Calu3 (cell line): Measurements from ENCODE around the gene FAM210A. TPM values are rescaled to one million over a fixed set of nuclear protein-coding genes. Genes with fewer than 3 reads are reported as not detected.

Experiments
- Bru-seq: library from RNA; stranded (reverse); fragments of 400-500 nt; gene quantifications from one replicate; lab custom pipeline; 2021; lab: Mats Ljungman, UMichigan
- BruChase-seq, 2 experiments: library from RNA; stranded (reverse); fragments of 400-500 nt; gene quantifications; one replicate each; lab custom pipeline; 2021; lab: Mats Ljungman, UMichigan
- BruUV-seq: library from RNA; stranded (reverse); fragments of 400-500 nt; replicated peaks from 2 replicates; lab custom pipeline; 2021; lab: Mats Ljungman, UMichigan
- CTCF ChIA-PET: fragments of 300-600 bp; sonication (Branson Sonifier 250); formaldehyde crosslinking; loops from one replicate; lab custom pipeline; 2022; ENCODE audit warnings: antibody characterized with exemption; lab: Charles Lee
- DNase-seq: peaks from one replicate; pipeline ENCODE4 v3.0.0; 2022
- H3K27ac Mint-ChIP-seq: one replicate; pipeline ENCODE4 v1.8.0; 2022; ENCODE audit warnings: mixed read lengths; ENCODE audit not compliant: unreplicated experiment
- H3K27me3 Mint-ChIP-seq: one replicate; pipeline ENCODE4 v1.8.0; 2022; ENCODE audit warnings: mixed read lengths; ENCODE audit not compliant: unreplicated experiment
- H3K36me3 Mint-ChIP-seq: one replicate; pipeline ENCODE4 v1.8.0; 2022; ENCODE audit warnings: mild to moderate bottlenecking, moderate library complexity, mixed read lengths; ENCODE audit not compliant: insufficient read depth, unreplicated experiment
- H3K4me1 Mint-ChIP-seq: one replicate; pipeline ENCODE4 v1.8.0; 2022; ENCODE audit warnings: mild to moderate bottlenecking, low read depth, mixed read lengths; ENCODE audit not compliant: unreplicated experiment
- H3K4me3 Mint-ChIP-seq: one replicate; pipeline ENCODE4 v1.8.0; 2022; ENCODE audit warnings: mild to moderate bottlenecking, low read depth, moderate library complexity, mixed read lengths; ENCODE audit not compliant: unreplicated experiment
- H3K9me3 Mint-ChIP-seq: one replicate; pipeline ENCODE4 v1.8.0; 2022; ENCODE audit warnings: low read depth, mixed read lengths; ENCODE audit not compliant: unreplicated experiment
- CTCF ChIP-seq: fragments of 200-600 bp; IDR thresholded peaks from one replicate; pipeline ENCODE4 v1.8.0; 2022; ENCODE audit warnings: antibody characterized with exemption; ENCODE audit not compliant: unreplicated experiment
- intact Hi-C: fragments of 100-400 bp; cut with micrococcal nuclease; formaldehyde crosslinking; loops from one replicate; pipeline ENCODE4 v1.10.0; 2022; ENCODE audit not compliant: unreplicated experiment
- long read RNA-seq: library from polyadenylated mRNA; stranded (forward); transcript quantifications from one replicate; pipeline ENCODE4 v2.0.0, GENCODE V29; 2022
- total RNA-seq: library from RNA; stranded (reverse); gene quantifications from 2 replicates; pipeline ENCODE4 v1.2.3, GENCODE V29; 2022

The FAM210A gene
- total RNA-seq (20.8 and 25.9 TPM in 2 replicates), Bru-seq, nascent RNA (percentile 86 among the genes with signal in this experiment), BruChase-seq, experiment 1, labeled RNA remaining after a 6-hour chase (percentile 75 among the genes with signal in this experiment), BruChase-seq, experiment 2, labeled RNA remaining after a 2-hour chase (percentile 80 among the genes with signal in this experiment)
- long read RNA-seq, full-length matches to known transcripts, result 21 of 30 reads
- long read RNA-seq, partial matches to known transcripts, result 1 of 30 reads
- long read RNA-seq, other reads (novel, unspliced or antisense), result 8 of 30 reads

GRCh38 chr18:13726232-13726971 lies at the start of gene FAM210A, which contains the start of gene RNMT:
Gene FAM210A (minus strand): TSS chr18:13726558. CDS start chr18:13682077, 44,481 bp downstream.
Gene RNMT (plus strand): TSS chr18:13726673. CDS start chr18:13731518, 4,845 bp downstream.
- H3K4me1 Mint-ChIP-seq, result peaks cover 31% of the 10 kb centered on the region
- intact Hi-C loops, result loop anchor here (2.0 kb wide), 2 partner anchors 16 to 74 kb away; no protein-coding TSS in a partner anchor
- peak within 1 kb of the TSS; percentile 93 for H3K27ac Mint-ChIP-seq
- H3K36me3 Mint-ChIP-seq, result peaks cover 50% of the 10 kb centered on the region
- TF ChIP-seq CTCF, result no peak
- CTCF ChIA-PET, result interaction anchor here (0.8 to 0.9 kb wide), 2 partner anchors 14 to 73 kb away, joined by 3 to 5 read pairs; no protein-coding TSS in a partner anchor
- BruUV-seq, result no TSS peak
- peak within 1 kb of the TSS; percentile 79 for H3K4me3 Mint-ChIP-seq
- no peaks in the 10 kb centered on the region for H3K27me3 Mint-ChIP-seq
- H3K9me3 Mint-ChIP-seq, result no peaks in the 10 kb centered on the region
- DNase-seq, result peak; percentile 93

- TF ChIP-seq CTCF, result no peak
- intact Hi-C loops, result no loop called here
- Mint-ChIP-seq H3K4me1 (no peaks in the 10 kb centered on the region), H3K4me3 (no peak overlapping the region), H3K27me3 (peaks cover 5% of the 10 kb centered on the region), H3K9me3 (no peaks in the 10 kb centered on the region), H3K36me3 (no peaks in the 10 kb centered on the region), H3K27ac (no peak overlapping the region)
- CTCF ChIA-PET, result no interaction called here
- DNase-seq, result no peak
- no TSS peak for BruUV-seq
Observed at GRCh38 chr18:13775058-13775457, 48.7 kb upstream of the FAM210A start.

- no TSS peak for BruUV-seq
- no peak overlapping the region for H3K4me3 Mint-ChIP-seq
- H3K27me3 Mint-ChIP-seq, result no peaks in the 10 kb centered on the region
- CTCF ChIA-PET, result no interaction called here
- no peak for TF ChIP-seq CTCF
- no peaks in the 10 kb centered on the region for H3K4me1 Mint-ChIP-seq
- peaks cover 16% of the 10 kb centered on the region for H3K36me3 Mint-ChIP-seq
- intact Hi-C loops, result no loop called here
- H3K9me3 Mint-ChIP-seq, result peaks cover 14% of the 10 kb centered on the region
- DNase-seq, result no peak
- no peak overlapping the region for H3K27ac Mint-ChIP-seq
Observed at GRCh38 chr18:13762690-13763439, 36.5 kb upstream of the FAM210A start.

GRCh38 chr18:13760047-13760446 lies 33.7 kb upstream of the FAM210A start:
- intact Hi-C loops, result no loop called here
- CTCF ChIA-PET, result interaction anchor here (0.6 kb wide), 1 partner anchor 123 kb away, joined by 4 read pairs; no protein-coding TSS in a partner anchor
- Mint-ChIP-seq H3K36me3 (peaks cover 16% of the 10 kb centered on the region), H3K27me3 (no peaks in the 10 kb centered on the region), H3K27ac (no peak overlapping the region), H3K9me3 (peaks cover 10% of the 10 kb centered on the region), H3K4me3 (no peak overlapping the region), H3K4me1 (no peaks in the 10 kb centered on the region)
- no peak for DNase-seq
- no peak for TF ChIP-seq CTCF
- no TSS peak for BruUV-seq
